K562 (cell line): Measurements from ENCODE around the gene UBE2C. TPM values are rescaled to one million over a fixed set of nuclear protein-coding genes. Genes with fewer than 3 reads are reported as not detected.
A peak's percentile ranks its signal among the peaks of the same experiment; 100 is the strongest.

Source experiments
- ATAC-seq: fragments of 200-7000 bp; cut with Tn5 transposase; 3 replicates; pipeline ENCODE4 v1.9.1; 2020; ENCODE audit warnings: moderate library complexity
- BruUV-seq: library from RNA; stranded (reverse); fragments of 400-500 nt; replicated peaks from 2 replicates; lab custom pipeline; 2021; lab: Mats Ljungman, UMichigan
- CTCF ChIA-PET: fragments of 300-600 bp; formaldehyde crosslinking; extraction: SDS; loops from one replicate; lab custom pipeline; 2021; ENCODE audit warnings: low intra/inter-chr PET ratio; lab: Yijun Ruan, JAX
- POLR2A ChIA-PET: fragments of 300-600, 350-650 bp; sonication (Branson Sonifier 250); formaldehyde crosslinking; extraction: SDS; loops from one replicate; lab custom pipeline; 2021; ENCODE audit warnings: antibody characterized with exemption, inconsistent platforms; lab: Yijun Ruan, JAX
- DNase-seq, 4 experiments: peaks; one replicate each; pipeline versions ENCODE4 v3.0.0 to v3.0.0-alpha.2; 2011 to 2018; ENCODE audit warnings: low spot score in 3 of 4, mixed read lengths in 3 of 4; ENCODE audit errors: extremely low read depth in 1 of 4
- FAIRE-seq: peaks from 2 replicates; lab custom pipeline; 2011; peaks lifted over from hg19 to GRCh38; lab: Jason Lieb, UNC
- H2AFZ ChIP-seq: 2 replicates; pipeline ENCODE4 v1.6.0; 2011; ENCODE audit warnings: low read depth, low read length, control low read depth, inconsistent platforms
- H3K27ac ChIP-seq: fragments of 200-600 bp; 3 replicates; pipeline ENCODE4 v1.8.0; 2011; ENCODE audit warnings: low read depth, mild to moderate bottlenecking, control low read depth, inconsistent platforms, low read length, moderate library complexity, mixed read lengths; ENCODE audit errors: extremely low read depth
- H3K27me3 ChIP-seq, 2 experiments: fragments of 300-600 bp in 1 of 2; 2 replicates in 1 of 2; 3 replicates in 1 of 2; pipeline versions ENCODE4 v1.6.0 to v1.8.0; 2011; ENCODE audit warnings: inconsistent platforms in 2 of 2, low read length in 2 of 2, mild to moderate bottlenecking in 1 of 2, mixed read lengths in 1 of 2, moderate library complexity in 1 of 2; ENCODE audit not compliant: control insufficient read depth in 2 of 2, insufficient read depth in 2 of 2
- H3K36me3 ChIP-seq: fragments of 300-600 bp; 3 replicates; pipeline ENCODE4 v1.8.0; 2011; ENCODE audit warnings: mild to moderate bottlenecking, low read length, inconsistent platforms; ENCODE audit not compliant: control insufficient read depth, insufficient read depth
- H3K4me1 ChIP-seq, 2 experiments: fragments of 200-600 bp in 1 of 2; replicated peaks in 1 of 2; 2 replicates in 1 of 2; 3 replicates in 1 of 2; pipeline versions ENCODE4 v1.5.1 to v1.8.0; 2011; ENCODE audit warnings: inconsistent platforms in 2 of 2, low read length in 2 of 2, mild to moderate bottlenecking in 1 of 2, mixed read lengths in 1 of 2, moderate library complexity in 1 of 2; ENCODE audit not compliant: control insufficient read depth in 2 of 2, insufficient read depth in 2 of 2
- H3K4me2 ChIP-seq: 2 replicates; pipeline ENCODE4 v1.6.1; 2011; ENCODE audit warnings: low read length, control low read depth, inconsistent platforms, mixed read lengths; ENCODE audit not compliant: insufficient read depth
- H3K4me3 ChIP-seq: fragments of 200-600 bp; sonication (generic), shearing (Covaris generic); 2 replicates; pipeline ENCODE4 v1.5.1; 2016; ENCODE audit warnings: control low read depth, inconsistent platforms
- H3K79me2 ChIP-seq: fragments of 200-600 bp; 3 replicates; pipeline ENCODE4 v1.8.0; 2011; ENCODE audit warnings: low read length, inconsistent platforms; ENCODE audit not compliant: control insufficient read depth, insufficient read depth
- H3K9ac ChIP-seq, 2 experiments: 2 replicates each; pipeline versions ENCODE4 v1.6.0 to v1.6.1; 2011; ENCODE audit warnings: low read depth in 2 of 2, low read length in 2 of 2, control low read depth in 1 of 2, inconsistent platforms in 1 of 2, mild to moderate bottlenecking in 1 of 2, mixed read lengths in 1 of 2; ENCODE audit not compliant: insufficient read depth in 1 of 2
- H3K9me1 ChIP-seq: one replicate; pipeline ENCODE4 v1.6.0; 2011; ENCODE audit warnings: inconsistent platforms, mild to moderate bottlenecking, low read length, moderate library complexity; ENCODE audit not compliant: control insufficient read depth, insufficient read depth
- H3K9me3 ChIP-seq: replicated peaks from 2 replicates; pipeline ENCODE4 v1.5.1; 2011; ENCODE audit warnings: low read depth, low read length, inconsistent platforms; ENCODE audit not compliant: control insufficient read depth, insufficient read depth
- H4K20me1 ChIP-seq: replicated peaks from 2 replicates; pipeline ENCODE4 v1.6.1; 2011; ENCODE audit warnings: low read length, inconsistent platforms, mixed read lengths; ENCODE audit not compliant: control insufficient read depth, insufficient read depth
- AFF4 ChIP-seq: sonication (generic); formaldehyde crosslinking; IDR thresholded peaks from 2 replicates; pipeline ENCODE4 v1.8.0; 2023; ENCODE audit warnings: mild to moderate bottlenecking, missing genetic modification reagents
- CXXC5 ChIP-seq: fragments of 250-450 bp; sonication (Bioruptor Pico); IDR thresholded peaks from 2 replicates; pipeline ENCODE4 v1.8.0; 2022; ENCODE audit warnings: inconsistent platforms, mild to moderate bottlenecking, moderate library complexity
- GTF2A2 ChIP-seq: IDR thresholded peaks from 2 replicates; pipeline ENCODE4 v1.6.1; 2016; ENCODE audit warnings: mild to moderate bottlenecking, missing genetic modification characterization, missing compliant biosample characterization
- MAZ ChIP-seq, 2 experiments: fragments of 450-650 bp in 1 of 2; sonication (generic) in 1 of 2; formaldehyde crosslinking; IDR thresholded peaks in 1 of 2; conservative IDR thresholded peaks in 1 of 2; 2 replicates each; pipeline versions ENCODE4 v1.4.0 to v1.5.0; 2020; ENCODE audit warnings: mild to moderate bottlenecking in 1 of 2, missing genetic modification reagents in 1 of 2
- SIRT6 ChIP-seq: IDR thresholded peaks from one replicate; pipeline ENCODE4 v1.6.1; 2012; ENCODE audit warnings: low read depth, mild to moderate bottlenecking, control low read depth, inconsistent platforms, low read length, moderate library complexity
- SMARCA5 ChIP-seq: fragments of 450-650 bp; IDR thresholded peaks from 2 replicates; pipeline ENCODE4 v1.6.1; 2016
- SPI1 ChIP-seq: IDR thresholded peaks from 2 replicates; pipeline ENCODE4 v1.6.1; 2011; ENCODE audit warnings: low read depth, low read length, control low read depth, borderline replicate concordance
- THAP12 ChIP-seq: fragments of 250-450 bp; sonication (Bioruptor Pico); IDR thresholded peaks from 2 replicates; pipeline ENCODE4 v1.9.0; 2021; ENCODE audit warnings: mild to moderate bottlenecking, inconsistent platforms
- XRCC3 ChIP-seq: fragments of 450-650 bp; IDR thresholded peaks from 2 replicates; pipeline ENCODE4 v1.6.1; 2017; ENCODE audit warnings: mild to moderate bottlenecking, moderate library complexity
- YY1 ChIP-seq, 3 experiments: IDR thresholded peaks; 2 replicates each; pipeline ENCODE4 v1.6.1; 2011; ENCODE audit warnings: low read length in 2 of 3, mild to moderate bottlenecking in 2 of 3, moderate library complexity in 2 of 3, borderline replicate concordance in 1 of 3, control low read depth in 1 of 3, low read depth in 1 of 3; ENCODE audit not compliant: insufficient read depth in 3 of 3, insufficient replicate concordance in 2 of 3, control insufficient read depth in 1 of 3, insufficient read length in 1 of 3; ENCODE audit errors: extremely low read depth in 1 of 3
- ZBTB12 ChIP-seq: fragments of 250-450 bp; sonication (Bioruptor Pico); IDR thresholded peaks from 2 replicates; pipeline ENCODE4 v1.4.0; 2020
- ZFP36 ChIP-seq: fragments of 150-350 bp; IDR thresholded peaks from 2 replicates; pipeline ENCODE4 v1.6.1; 2018; ENCODE audit warnings: low read length, low read depth; ENCODE audit not compliant: partially characterized antibody
- ZNF3 ChIP-seq: fragments of 250-450 bp; sonication (Bioruptor Pico); IDR thresholded peaks from 2 replicates; pipeline ENCODE4 v1.5.0; 2021; ENCODE audit warnings: mild to moderate bottlenecking, moderate library complexity
- ZZZ3 ChIP-seq: fragments of 450-650 bp; IDR thresholded peaks from 2 replicates; pipeline ENCODE4 v1.6.1; 2016; ENCODE audit warnings: antibody characterized with exemption, mild to moderate bottlenecking, moderate library complexity
- WGBS: fragments of 100-300 bp; shearing (Covaris generic); methylation state at CpG from one replicate; pipeline ENCODE4 v1.1.6; 2016; ENCODE audit warnings: low coverage, mixed read lengths; ENCODE audit not compliant: insufficient coverage; ENCODE audit errors: missing lambda C conversion rate; 5-methylcytosine and 5-hydroxymethylcytosine counted together
- in situ Hi-C: fragments of 300-500 bp; cut with MboI; formaldehyde crosslinking; loops from 4 replicates; pipeline ENCODE4 v1.15.0; 2018; ENCODE audit warnings: inconsistent platforms, mixed read lengths
- intact Hi-C: fragments of 100-400 bp; cut with micrococcal nuclease; formaldehyde crosslinking; loops from 2 replicates; pipeline ENCODE4 v1.14.2; 2022
- polyA plus RNA-seq, 8 experiments: library from polyadenylated mRNA; depleted of rRNA in 4 of 8; stranded (reverse) in 5 of 8; unstranded in 3 of 8; fragments of >200 nt; fragmentation: Nextera tagmentation in 2 of 8; fragmentation: Illumina TruSeq in 1 of 8; extraction: Ambion mirVana in 2 of 8; extraction: Trizol in 1 of 8; gene quantifications; 2 replicates each; pipeline versions ENCODE4 v1.2.1 to v1.2.3, GENCODE V29; 2011 to 2014; ENCODE audit warnings: inconsistent platforms in 1 of 8, missing spikeins in 1 of 8
- total RNA-seq, 7 experiments: library from RNA; depleted of rRNA in 6 of 7; stranded (reverse); fragments of >200 nt in 6 of 7; fragmentation: Illumina TruSeq in 2 of 7; extraction: Trizol in 2 of 7; gene quantifications; 2 replicates each; pipeline versions ENCODE4 v1.2.1 to v1.2.3, GENCODE V29; 2011 to 2021; ENCODE audit warnings: low replicate concordance in 1 of 7

The UBE2C gene
- total and polyA plus RNA-seq, 9 of the 15 experiments (the other 6 are each of a cell fraction or from before 2014, with no cell fraction given) = 0.51 to 1.6 (median 0.69) TPM

- FAIRE-seq (no peak), DNase-seq (peak; percentile 70 to 82 (median 80)), ATAC-seq (peak; percentile 73)
- peak overlapping the region; percentile 57 to 78 for H3K9ac ChIP-seq
- peaks cover 10% of the 10 kb centered on the region; the same call in 2 of the 3 replicates for H3K36me3 ChIP-seq
- H3K9me1 ChIP-seq = no peaks in the 10 kb centered on the region
- no peaks in the 10 kb centered on the region for H4K20me1 ChIP-seq
- 3% methylated on average over 11 of the region's 13 CpGs for WGBS
- H3K27ac ChIP-seq = peak overlapping the region; percentile 88
- intact Hi-C loops = loop anchor here (2.0 kb wide), 1 partner anchor 77 kb away; the partner anchor contains the start of gene PCIF1
- CTCF ChIA-PET = no interaction called here
- peaks cover 21 to 28% of the 10 kb centered on the region in 2 experiments for H3K4me1 ChIP-seq
- H3K4me2 ChIP-seq = peak overlapping the region; percentile 94
- peak overlapping the region; percentile 93 for H2AFZ ChIP-seq
- in situ Hi-C loops = no loop called here
- H3K9me3 ChIP-seq = no peaks in the 10 kb centered on the region
- POLR2A ChIA-PET = interaction anchor here (0.6 to 1.3 kb wide), 3 partner anchors 20 to 54 kb away, joined by 3 read pairs; partner anchors contain the start of gene PLTP
- BruUV-seq = no TSS peak
- H3K4me3 ChIP-seq = peak overlapping the region; percentile 72
- peaks cover 24% of the 10 kb centered on the region for H3K79me2 ChIP-seq
- no peaks in the 10 kb centered on the region for H3K27me3 ChIP-seq
- TF ChIP-seq XRCC3 (no peak), ZBTB12 (CRISPR knock-in tag) (no peak), ZZZ3 (no peak), MAZ (CRISPR knock-in tag; conservative IDR thresholded peaks at IDR 0.05 in 1 of 2, IDR thresholded peaks at IDR 0.05 in 1 of 2) (no peak), ZFP36 (peak; percentile 99), YY1 (IDR thresholded peaks at IDR 0.05; ENCODE audit: borderline replicate concordance in 1 of 3, control insufficient read depth in 1 of 3, extremely low read depth in 1 of 3, insufficient read depth in 3 of 3, insufficient read length in 1 of 3, insufficient replicate concordance in 2 of 3, low read depth in 1 of 3, low read length in 2 of 3) (peak in 1 of 3 experiments; percentile 4), GTF2A2 (tag) (no peak), AFF4 (CRISPR knock-in tag) (no peak), THAP12 (no peak), ZNF3 (no peak), SPI1 (no peak), CXXC5 (CRISPR knock-in tag) (peak; percentile 36), SIRT6 (no peak), SMARCA5 (no peak; the same call in 1 of the 2 replicates)
Observed at GRCh38 chr20:45857882-45858216, 45.4 kb downstream of the UBE2C start.
